ENCODE data around the gene FMO1.
"Not testable (repeated sequence)": the region's sequence is repeated elsewhere in the genome, so short reads cannot be mapped to it uniquely, and the experiment has no call there.

The FMO1 gene

DNA sequence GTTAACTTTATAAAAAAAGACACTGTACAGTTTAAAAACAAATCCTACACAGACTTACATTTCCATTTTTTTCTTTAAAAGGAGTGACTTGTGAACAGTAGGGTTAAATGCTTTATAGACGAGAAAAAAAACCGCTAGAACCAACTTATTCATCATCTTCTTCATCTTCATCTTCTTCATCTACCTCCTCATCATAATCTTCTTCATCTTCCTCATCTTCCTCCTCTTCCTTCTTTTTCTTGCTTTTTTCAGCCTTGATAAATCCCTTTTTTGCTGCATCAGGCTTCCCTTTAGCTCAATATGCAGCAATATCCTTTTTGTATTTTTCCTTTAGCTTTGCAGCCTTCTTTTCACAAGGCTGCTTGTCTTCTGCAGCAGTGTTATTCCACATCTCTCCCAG lies 22.5 kb downstream of the FMO1 start:
- TF ChIP-seq Cebpa-rat (IDR thresholded peaks at IDR 0.05), result no peak
- Histone ChIP-seq H3K27ac (no peak overlapping the region), H3K4me2 (no peak overlapping the region), H3K4me3 (no peak overlapping the region), H4K20me1 (no peaks in the 10 kb centered on the region), H3K9me3 (no peaks in the 10 kb centered on the region), H3K36me3 (no peaks in the 10 kb centered on the region), H3K4me1 (no peaks in the 10 kb centered on the region), H3K9ac (no peak overlapping the region), H3K27me3 (no peaks in the 10 kb centered on the region)

DNA sequence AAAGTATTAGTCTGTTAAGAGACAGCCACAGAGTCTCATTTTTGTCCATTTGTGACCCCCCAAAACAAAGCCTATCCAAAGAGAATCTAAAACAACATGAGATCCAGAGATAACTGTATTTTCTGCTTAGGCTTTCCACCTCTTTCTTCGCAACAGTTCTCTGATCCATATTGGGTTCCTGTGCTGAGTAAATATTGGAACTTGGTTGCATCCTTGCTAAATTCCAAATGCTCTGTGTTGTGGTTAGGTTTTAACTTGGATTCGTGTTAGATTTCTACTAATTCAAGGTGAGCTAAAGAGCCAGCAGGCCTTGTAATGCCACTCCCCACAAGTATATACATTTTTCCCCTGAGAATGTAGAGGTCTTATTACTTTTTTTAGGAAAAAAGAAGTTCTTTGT lies 29.2 kb downstream of the FMO1 start:
- no peaks in the 10 kb centered on the region for H3K9me3 ChIP-seq
- H3K4me2 ChIP-seq, result no peak overlapping the region

DNA sequence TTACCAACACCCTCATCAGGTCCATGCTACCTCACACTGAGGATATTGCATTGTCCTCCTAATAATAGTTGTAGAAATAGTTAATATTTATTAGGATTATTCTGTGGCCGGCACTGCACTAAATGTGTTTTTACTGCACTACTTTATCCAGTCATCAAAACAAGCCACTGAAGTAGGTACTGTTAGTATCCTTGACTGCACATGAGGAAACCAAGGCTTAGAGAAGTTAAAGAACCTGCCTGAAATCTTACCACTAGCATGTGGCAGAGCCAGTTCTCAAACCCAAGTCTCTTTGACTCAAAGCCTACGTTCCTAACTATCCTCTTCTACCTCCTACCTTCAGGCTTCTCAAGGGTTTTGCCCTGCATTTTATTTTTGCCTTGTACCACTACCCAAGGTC lies 30.9 kb downstream of the FMO1 start:
- Histone ChIP-seq H3K36me3 (no peaks in the 10 kb centered on the region), H3K4me2 (no peak overlapping the region)
- TF ChIP-seq Cebpa-rat (IDR thresholded peaks at IDR 0.05), result no peak

More for the DNA sequence above, 29.2 kb downstream of the FMO1 start:
- H3K4me3 ChIP-seq, result no peak overlapping the region
- no peak overlapping the region for H3K27ac ChIP-seq
- H3K36me3 ChIP-seq, result no peaks in the 10 kb centered on the region
- H3K4me1 ChIP-seq, result no peaks in the 10 kb centered on the region; the same call in 1 of the 2 replicates
- H3K27me3 ChIP-seq, result no peaks in the 10 kb centered on the region
- no peak for TF ChIP-seq Cebpa-rat (IDR thresholded peaks at IDR 0.05)
- H3K9ac ChIP-seq, result no peak overlapping the region
- no peaks in the 10 kb centered on the region for H4K20me1 ChIP-seq

DNA sequence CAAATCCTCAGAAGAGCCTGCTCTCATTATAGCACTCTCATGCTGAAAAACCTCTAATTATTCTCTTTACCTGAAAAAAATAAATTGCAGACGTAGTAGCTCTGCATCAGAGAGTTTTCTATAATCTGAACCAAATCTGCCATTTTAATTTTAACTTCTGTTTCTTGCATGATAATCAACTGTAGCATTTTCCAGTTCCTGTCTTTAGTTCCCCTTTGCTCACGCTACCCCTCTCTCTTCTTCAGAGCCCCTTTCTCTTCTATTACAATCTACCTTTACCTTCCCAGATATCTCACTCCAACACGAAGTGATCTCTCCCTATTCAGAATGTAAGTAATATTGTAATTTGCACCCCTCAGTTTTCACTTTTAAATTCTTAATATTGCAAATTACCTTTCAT lies 31.4 kb downstream of the FMO1 start:
- Histone ChIP-seq H3K4me1 (no peaks in the 10 kb centered on the region; the same call in 1 of the 2 replicates), H3K27ac (no peak overlapping the region), H3K9ac (no peak overlapping the region), H3K36me3 (no peaks in the 10 kb centered on the region), H3K9me3 (no peaks in the 10 kb centered on the region), H3K4me3 (no peak overlapping the region), H3K4me2 (no peak overlapping the region), H3K27me3 (no peaks in the 10 kb centered on the region), H4K20me1 (no peaks in the 10 kb centered on the region)
- no peak for TF ChIP-seq Cebpa-rat (IDR thresholded peaks at IDR 0.05)

More for the DNA sequence above, 30.9 kb downstream of the FMO1 start:
- H3K4me1 ChIP-seq, result no peaks in the 10 kb centered on the region; the same call in 1 of the 2 replicates
- no peaks in the 10 kb centered on the region for H4K20me1 ChIP-seq
- H3K4me3 ChIP-seq, result no peak overlapping the region
- no peak overlapping the region for H3K27ac ChIP-seq
- no peaks in the 10 kb centered on the region for H3K27me3 ChIP-seq
- H3K9ac ChIP-seq, result no peak overlapping the region
- no peaks in the 10 kb centered on the region for H3K9me3 ChIP-seq

DNA sequence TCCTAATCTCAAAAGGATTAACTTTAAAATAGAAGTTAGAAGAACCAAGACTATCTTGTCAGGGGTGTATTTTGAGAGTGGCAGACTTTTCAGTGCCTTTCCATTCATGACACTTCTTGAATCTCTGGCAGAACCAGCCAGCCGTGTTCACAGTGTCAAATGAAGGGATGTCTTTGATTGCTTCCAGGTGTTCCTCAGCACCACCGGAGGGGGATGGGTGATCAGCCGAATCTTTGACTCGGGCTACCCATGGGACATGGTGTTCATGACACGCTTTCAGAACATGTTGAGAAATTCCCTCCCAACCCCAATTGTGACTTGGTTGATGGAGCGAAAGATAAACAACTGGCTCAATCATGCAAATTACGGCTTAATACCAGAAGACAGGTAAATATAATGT lies 32.3 kb downstream of the FMO1 start:
- no peaks in the 10 kb centered on the region; the same call in 1 of the 2 replicates for H3K4me1 ChIP-seq

DNA sequence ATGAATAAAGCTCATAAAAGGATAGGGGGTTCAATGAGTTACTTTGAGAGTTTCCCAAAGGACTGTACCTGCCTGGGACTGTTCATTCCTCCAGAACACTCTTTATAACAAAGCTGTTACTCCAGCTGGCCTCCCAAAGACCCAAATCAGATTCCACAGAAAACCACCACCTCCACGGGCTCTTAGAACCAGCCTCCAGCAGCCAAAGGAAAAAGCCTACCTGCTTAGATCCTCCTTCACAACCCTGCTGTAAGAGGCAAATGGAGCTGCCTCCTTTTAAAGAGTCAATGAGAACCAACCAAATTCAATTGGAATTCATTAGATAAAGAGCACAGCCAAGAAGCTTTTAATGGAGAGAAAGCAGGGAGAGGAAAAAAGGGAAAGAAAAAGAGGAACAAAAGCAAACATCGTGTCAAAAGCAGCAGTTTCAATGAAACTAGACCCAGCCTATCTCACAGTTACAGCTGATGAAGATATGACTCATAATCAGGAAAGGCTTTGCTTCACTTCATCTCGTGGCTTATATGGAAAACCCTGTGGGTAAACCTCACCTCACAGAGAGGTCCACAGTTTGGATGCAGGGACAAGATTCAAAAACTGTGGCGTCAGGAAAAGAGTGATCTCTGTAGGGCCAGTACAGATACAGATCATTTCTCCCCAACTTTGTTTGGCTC lies 37.9 kb downstream of the FMO1 start:
- TF ChIP-seq Cebpa-rat (IDR thresholded peaks at IDR 0.05), result no peak

More for the DNA sequence above, 32.3 kb downstream of the FMO1 start:
- Histone ChIP-seq H3K9me3 (no peaks in the 10 kb centered on the region), H3K27me3 (no peaks in the 10 kb centered on the region), H3K4me3 (no peak overlapping the region), H3K27ac (no peak overlapping the region), H3K9ac (no peak overlapping the region), H3K36me3 (no peaks in the 10 kb centered on the region), H4K20me1 (no peaks in the 10 kb centered on the region), H3K4me2 (no peak overlapping the region)
- TF ChIP-seq Cebpa-rat (IDR thresholded peaks at IDR 0.05), result no peak

DNA sequence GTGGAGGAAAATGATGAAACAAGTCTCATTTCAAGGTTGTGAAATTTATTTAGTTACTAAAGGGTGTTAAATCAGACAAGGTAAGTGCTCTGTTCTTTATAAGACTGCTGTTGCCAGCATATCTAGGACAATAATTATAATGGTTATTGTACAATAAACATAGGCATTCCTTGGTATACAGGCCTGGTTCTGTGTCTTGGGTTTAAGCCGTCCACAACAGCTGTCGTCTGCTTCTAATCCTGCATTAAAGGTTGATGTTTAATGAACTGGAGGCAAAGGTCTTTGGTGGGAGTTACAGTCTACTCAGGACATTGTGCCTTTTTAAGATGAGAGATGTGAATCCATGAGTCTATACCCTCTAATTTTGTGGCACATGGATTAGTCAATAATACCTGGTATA lies 42.3 kb downstream of the FMO1 start:
- H3K9me3 ChIP-seq, result no peaks in the 10 kb centered on the region
- no peaks in the 10 kb centered on the region for H3K4me1 ChIP-seq
- no peaks in the 10 kb centered on the region for H3K27me3 ChIP-seq
- no peak for TF ChIP-seq Cebpa-rat (IDR thresholded peaks at IDR 0.05)
- H4K20me1 ChIP-seq, result no peaks in the 10 kb centered on the region
- no peak overlapping the region for H3K27ac ChIP-seq
- no peak overlapping the region for H3K4me3 ChIP-seq
- no peak overlapping the region for H3K9ac ChIP-seq
- H3K36me3 ChIP-seq, result no peaks in the 10 kb centered on the region
- no peak overlapping the region for H3K4me2 ChIP-seq

More for the DNA sequence above, 37.9 kb downstream of the FMO1 start:
- Histone ChIP-seq H3K4me1 (no peaks in the 10 kb centered on the region), H3K36me3 (no peaks in the 10 kb centered on the region), H3K9ac (no peak overlapping the region), H3K4me2 (no peak overlapping the region), H3K27me3 (no peaks in the 10 kb centered on the region), H3K4me3 (no peak overlapping the region), H3K9me3 (no peaks in the 10 kb centered on the region), H3K27ac (no peak overlapping the region), H4K20me1 (no peaks in the 10 kb centered on the region)

DNA sequence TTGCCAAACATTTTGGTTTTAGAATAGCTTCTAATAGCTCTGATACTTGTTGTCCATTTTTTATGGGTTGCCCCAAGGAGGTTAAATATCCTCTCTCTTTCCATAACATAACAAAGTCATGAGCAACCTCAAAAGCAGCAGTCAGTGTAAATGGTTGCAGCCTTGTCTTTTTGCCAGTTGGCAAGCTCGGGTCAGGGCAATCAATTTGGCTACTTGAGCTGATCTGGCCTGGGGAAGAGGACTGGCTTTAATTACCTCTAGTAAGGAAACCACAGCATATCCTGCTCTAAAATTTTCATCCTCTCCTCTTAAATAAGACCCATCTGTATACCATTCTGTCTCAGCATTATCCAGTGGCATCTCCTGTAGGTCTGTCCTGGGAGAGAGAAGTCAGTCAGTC lies 44.5 kb downstream of the FMO1 start:
- Histone ChIP-seq H3K4me3 (no peak overlapping the region), H3K4me1 (no peaks in the 10 kb centered on the region), H3K9me3 (no peaks in the 10 kb centered on the region), H3K4me2 (no peak overlapping the region), H3K27me3 (no peaks in the 10 kb centered on the region), H4K20me1 (no peaks in the 10 kb centered on the region), H3K27ac (no peak overlapping the region), H3K36me3 (no peaks in the 10 kb centered on the region), H3K9ac (no peak overlapping the region)
- TF ChIP-seq Cebpa-rat (IDR thresholded peaks at IDR 0.05), result no peak

DNA sequence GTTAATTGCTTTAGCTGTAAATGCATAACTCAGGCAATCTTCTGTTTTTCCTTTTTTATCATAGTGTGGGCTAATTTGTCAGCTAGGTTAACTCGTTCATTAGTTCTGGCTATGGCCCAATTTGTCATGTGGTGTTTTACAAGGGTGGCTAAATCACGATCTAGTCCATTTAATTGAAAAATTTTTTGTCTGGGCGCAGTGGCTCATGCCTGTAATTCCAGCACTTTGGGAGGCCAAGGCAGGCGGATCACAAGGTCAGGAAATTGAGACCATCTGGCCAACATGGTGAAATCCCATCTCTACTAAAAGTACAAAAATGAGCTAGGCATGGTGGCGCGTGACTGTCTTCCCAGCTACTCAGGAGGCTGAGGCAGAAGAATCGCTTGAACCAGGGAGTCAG lies 47.1 kb downstream of the FMO1 start:
- H4K20me1 ChIP-seq, H3K27ac ChIP-seq, H3K4me2 ChIP-seq, H3K36me3 ChIP-seq, H3K4me3 ChIP-seq, H3K9ac ChIP-seq, H3K27me3 ChIP-seq, H3K4me1 ChIP-seq: not testable (repeated sequence)
- peaks cover 14% of the 10 kb centered on the region for H3K9me3 ChIP-seq

DNA sequence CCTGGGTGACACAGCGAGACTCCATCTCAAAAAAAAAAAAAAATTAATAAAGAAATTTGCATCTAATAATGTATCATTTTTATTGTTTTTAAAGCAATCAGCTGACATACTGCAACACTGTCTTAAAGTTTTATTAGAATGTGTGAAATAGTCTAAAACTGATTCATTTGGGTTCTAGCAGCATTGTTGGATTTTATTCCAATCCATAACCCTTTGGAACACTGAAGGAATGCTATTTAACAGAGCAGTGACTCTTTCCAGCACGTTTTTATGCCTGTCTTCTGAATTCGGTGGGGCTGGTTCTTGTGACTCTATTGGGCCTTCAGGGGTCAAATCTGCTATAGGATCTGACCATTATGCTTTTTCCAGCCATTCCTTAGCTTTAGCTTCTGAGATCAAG lies 47.5 kb downstream of the FMO1 start:
- no peak overlapping the region for H3K4me2 ChIP-seq
- H3K4me3 ChIP-seq, result no peak overlapping the region
- H3K27me3 ChIP-seq, result no peaks in the 10 kb centered on the region
- TF ChIP-seq Cebpa-rat (IDR thresholded peaks at IDR 0.05), result no peak
- H4K20me1 ChIP-seq, result no peaks in the 10 kb centered on the region
- no peaks in the 10 kb centered on the region for H3K4me1 ChIP-seq
- no peak overlapping the region for H3K9ac ChIP-seq
- peaks cover 19% of the 10 kb centered on the region for H3K9me3 ChIP-seq
- no peaks in the 10 kb centered on the region; the same call in 1 of the 2 replicates for H3K36me3 ChIP-seq
- H3K27ac ChIP-seq, result no peak overlapping the region

DNA sequence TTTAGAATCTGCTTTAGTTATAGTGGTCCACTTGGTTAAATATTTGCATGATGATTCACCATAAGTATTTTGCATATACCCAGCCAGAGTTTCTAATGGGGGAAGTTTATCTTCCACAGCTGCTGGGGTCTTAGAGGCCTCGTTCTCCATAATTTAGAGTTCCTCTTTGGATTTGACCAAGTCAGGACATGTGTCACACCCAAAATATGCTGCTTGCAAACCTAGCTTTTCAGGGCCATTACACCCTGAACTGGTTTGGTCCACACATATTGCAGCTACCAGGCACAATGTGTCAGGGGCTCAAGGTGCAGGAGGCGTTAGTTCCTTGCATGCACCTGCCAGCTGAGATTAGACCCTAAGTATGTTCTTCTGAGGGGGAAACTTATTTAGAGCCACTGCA lies 48.6 kb downstream of the FMO1 start:
- Histone ChIP-seq H3K4me2 (no peak overlapping the region), H3K4me1 (no peaks in the 10 kb centered on the region), H3K9ac (no peak overlapping the region), H4K20me1 (no peaks in the 10 kb centered on the region), H3K9me3 (peaks cover 22% of the 10 kb centered on the region), H3K27me3 (no peaks in the 10 kb centered on the region), H3K27ac (no peak overlapping the region), H3K4me3 (no peak overlapping the region), H3K36me3 (no peaks in the 10 kb centered on the region; the same call in 1 of the 2 replicates)
- TF ChIP-seq Cebpa-rat (IDR thresholded peaks at IDR 0.05), result no peak

Measured in BLaER1 (cell line).